GM12878 (cell line): Measurements from ENCODE around the gene FCGBP.

Experiments used
- BCLAF1 ChIP-seq: fragments of 450-650 bp; IDR thresholded peaks from 2 replicates; pipeline ENCODE4 v1.6.1; 2017; ENCODE audit warnings: antibody characterized with exemption, mild to moderate bottlenecking, moderate library complexity
- PAX5 ChIP-seq: IDR thresholded peaks from 2 replicates; pipeline ENCODE4 v1.6.1; 2011; ENCODE audit warnings: low read depth, low read length, borderline replicate concordance
- RAD21 ChIP-seq: IDR thresholded peaks from 2 replicates; pipeline ENCODE4 v1.6.1; 2011; ENCODE audit warnings: mild to moderate bottlenecking, low read depth, low read length, moderate library complexity; ENCODE audit not compliant: insufficient read depth
- SP1 ChIP-seq: IDR thresholded peaks from one replicate; pipeline ENCODE4 v1.6.1; 2011; ENCODE audit warnings: low read depth, low read length
- TAF1 ChIP-seq: IDR thresholded peaks from 2 replicates; pipeline ENCODE4 v1.6.1; 2011; ENCODE audit warnings: mild to moderate bottlenecking, low read depth, low read length, borderline replicate concordance

- TF ChIP-seq BCLAF1: no peak
- no peak for TF ChIP-seq TAF1
- TF ChIP-seq SP1: no peak
- TF ChIP-seq PAX5: no peak
- TF ChIP-seq RAD21: no peak
Observed at GRCh38 chr19:39942366-39942730, 7.9 kb upstream of the FCGBP start.
